HUES6 (cell line): Measurements from ENCODE around the gene DARS1.
"Not testable (repeated sequence)": the region's sequence is repeated elsewhere in the genome, so short reads cannot be mapped to it uniquely, and the experiment has no call there.

ENCODE experiments used
- H3K27ac ChIP-seq: 2 replicates; pipeline ENCODE4 v1.7.0; 2013; ENCODE audit warnings: low read depth, mild to moderate bottlenecking, low read length, inconsistent platforms
- H3K27me3 ChIP-seq: 2 replicates; pipeline ENCODE4 v1.6.1; 2013; ENCODE audit warnings: low read length; ENCODE audit not compliant: control insufficient read depth, insufficient read depth
- H3K36me3 ChIP-seq: 2 replicates; pipeline ENCODE4 v1.6.1; 2013; ENCODE audit warnings: low read length; ENCODE audit not compliant: control insufficient read depth, insufficient read depth
- H3K4me1 ChIP-seq: 2 replicates; pipeline ENCODE4 v1.6.1; 2013; ENCODE audit warnings: low read length; ENCODE audit not compliant: control insufficient read depth, insufficient read depth
- H3K4me3 ChIP-seq: 2 replicates; pipeline ENCODE4 v1.5.1; 2013; ENCODE audit warnings: low read depth, low read length
- H3K9ac ChIP-seq: one replicate; pipeline ENCODE4 v1.6.1; 2013; ENCODE audit warnings: mild to moderate bottlenecking, low read length
- H3K9me3 ChIP-seq: 2 replicates; pipeline ENCODE4 v1.6.1; 2013; ENCODE audit warnings: low read depth, low read length; ENCODE audit not compliant: control insufficient read depth, insufficient read depth

The DARS1 gene

DNA sequence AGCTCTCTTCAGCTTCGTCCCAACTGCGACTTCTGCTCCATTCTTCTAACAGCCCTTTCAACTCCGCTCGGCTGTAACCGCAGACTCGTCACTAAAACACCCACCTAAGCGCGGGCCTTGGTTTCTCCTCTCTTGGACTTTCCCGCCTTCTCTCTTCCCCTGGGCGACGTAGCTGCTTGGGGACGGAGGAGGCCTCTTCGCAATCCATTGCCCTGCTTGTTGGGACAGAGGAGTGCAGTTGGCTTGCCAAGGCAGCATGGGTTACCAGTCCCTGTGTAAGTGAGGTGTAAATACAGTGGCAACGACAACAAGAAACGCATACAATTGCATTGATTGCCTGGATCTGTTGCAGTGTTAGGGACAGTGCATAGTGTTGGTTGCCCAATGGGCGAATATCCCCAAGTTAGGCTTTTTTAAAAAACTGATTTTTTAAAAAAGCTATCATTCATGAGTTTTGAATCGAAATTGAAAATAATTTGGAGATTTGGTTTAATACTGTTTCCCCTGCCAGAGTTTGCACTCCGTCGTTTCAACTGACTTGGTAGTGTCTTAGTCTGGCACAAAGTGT is 484 bp upstream of the DARS1 start:
- peak overlapping the region; percentile 91 for H3K9ac ChIP-seq
- H3K36me3 ChIP-seq, result peaks cover 22% of the 10 kb centered on the region
- H3K27me3 ChIP-seq, result no peaks in the 10 kb centered on the region
- no peaks in the 10 kb centered on the region for H3K9me3 ChIP-seq
- peak overlapping the region; percentile 83 for H3K4me3 ChIP-seq
- peak overlapping the region; percentile 5; the same call in 1 of the 2 replicates for H3K27ac ChIP-seq
- peaks cover 7% of the 10 kb centered on the region for H3K4me1 ChIP-seq

DNA sequence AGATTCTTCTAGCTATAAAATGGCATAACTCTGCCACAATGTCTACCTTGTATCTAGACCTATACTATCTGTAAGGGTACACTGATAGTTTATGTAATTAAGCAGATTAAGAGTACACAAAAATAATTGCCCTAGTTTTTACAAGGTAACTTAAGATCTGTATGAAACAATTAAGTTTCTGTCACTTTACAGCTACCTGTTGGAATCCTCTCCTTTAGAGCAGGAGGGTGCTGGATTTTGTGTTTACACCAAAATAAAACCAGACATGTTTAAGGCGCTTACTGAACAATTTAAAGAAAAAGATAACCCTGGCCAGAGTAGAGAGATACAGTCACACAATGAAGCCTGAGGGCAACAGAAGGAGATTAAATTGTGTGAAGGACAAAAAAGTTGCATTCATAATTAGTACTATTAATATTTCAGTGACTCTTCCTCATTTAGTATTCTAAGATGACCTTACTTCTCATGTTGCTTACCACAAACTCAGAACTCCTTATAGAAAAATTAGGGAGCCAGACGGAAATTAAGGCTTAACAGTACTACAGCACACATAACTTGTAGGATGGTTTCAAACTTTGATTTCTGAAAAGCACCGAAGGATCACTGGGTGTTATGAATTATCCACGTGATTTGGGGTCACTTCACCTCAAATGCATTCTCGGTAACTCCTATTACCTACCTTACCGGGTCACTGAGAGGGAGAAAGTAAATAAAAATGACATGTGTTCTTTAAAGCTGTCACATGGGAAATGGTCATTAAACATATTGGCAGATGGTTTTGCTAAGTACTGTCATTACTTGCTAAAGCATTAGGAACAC is 1.0 kb downstream of the DARS1 start:
- H3K27me3 ChIP-seq, result no peaks in the 10 kb centered on the region
- H3K36me3 ChIP-seq, result peaks cover 37% of the 10 kb centered on the region
- H3K4me1 ChIP-seq, result peaks cover 7% of the 10 kb centered on the region
- peak overlapping the region; percentile 95; the same call in 1 of the 2 replicates for H3K27ac ChIP-seq
- no peaks in the 10 kb centered on the region for H3K9me3 ChIP-seq
- peak overlapping the region; percentile 83 for H3K4me3 ChIP-seq
- peak overlapping the region; percentile 91 for H3K9ac ChIP-seq

DNA sequence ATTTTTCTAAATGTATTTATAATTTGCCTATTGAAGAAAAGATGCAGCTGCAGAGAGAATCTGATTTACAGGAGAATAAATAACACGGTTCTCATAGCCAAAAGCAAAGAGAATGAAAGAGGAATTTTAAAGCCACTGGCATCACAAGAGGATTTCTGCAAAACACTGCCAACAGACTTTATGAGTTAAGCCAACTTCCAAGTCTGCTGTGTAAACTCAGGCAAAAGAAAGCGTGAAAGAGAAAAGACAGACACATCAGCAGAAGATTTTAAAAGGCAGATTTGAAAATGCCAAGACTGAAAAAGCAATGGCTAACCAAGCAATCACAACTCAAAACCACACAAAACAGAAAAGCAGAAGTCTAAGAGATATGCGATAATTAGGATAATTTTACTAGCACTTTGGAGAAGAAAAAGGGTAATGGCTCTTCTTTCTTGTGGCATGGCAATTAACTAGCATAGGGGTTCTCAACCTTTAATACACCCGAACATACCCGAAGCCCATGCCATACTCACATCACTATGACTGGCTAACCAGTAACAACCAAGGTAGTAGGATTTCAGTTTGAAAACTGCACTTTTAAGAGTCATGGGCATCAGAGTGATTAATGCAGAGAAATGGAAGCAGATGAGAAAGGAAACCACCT is 4.9 kb downstream of the DARS1 start:
- Histone ChIP-seq H3K4me1 (peaks cover 3% of the 10 kb centered on the region; the same call in 1 of the 2 replicates), H3K9ac (no peak overlapping the region), H3K9me3 (no peaks in the 10 kb centered on the region), H3K4me3 (no peak overlapping the region), H3K27ac (no peak overlapping the region), H3K27me3 (no peaks in the 10 kb centered on the region), H3K36me3 (peaks cover 73% of the 10 kb centered on the region)

DNA sequence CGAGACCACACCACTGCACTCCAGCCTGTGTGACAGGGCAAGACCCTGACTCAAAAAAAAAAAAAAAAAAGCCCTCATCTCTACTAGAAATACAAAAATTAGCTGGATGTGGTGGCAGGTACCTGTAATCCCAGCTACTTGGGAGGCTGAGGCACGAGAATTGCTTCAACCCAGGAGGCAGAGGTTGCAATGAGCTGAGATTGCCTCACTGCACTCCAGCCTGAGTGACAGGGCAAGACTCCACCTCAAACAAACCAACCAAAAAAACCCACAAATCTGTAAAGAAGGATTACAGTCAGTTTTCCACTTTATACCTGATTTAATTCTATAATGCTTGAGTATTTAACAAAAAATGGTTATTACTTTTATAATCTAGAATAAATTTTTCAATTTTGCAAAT is 9.7 kb downstream of the DARS1 start:
- Histone ChIP-seq H3K4me1 (no peaks in the 10 kb centered on the region), H3K36me3 (peaks cover 65% of the 10 kb centered on the region), H3K27me3 (no peaks in the 10 kb centered on the region), H3K9me3 (no peaks in the 10 kb centered on the region), H3K4me3 (no peak overlapping the region), H3K9ac (no peak overlapping the region), H3K27ac (no peak overlapping the region)

DNA sequence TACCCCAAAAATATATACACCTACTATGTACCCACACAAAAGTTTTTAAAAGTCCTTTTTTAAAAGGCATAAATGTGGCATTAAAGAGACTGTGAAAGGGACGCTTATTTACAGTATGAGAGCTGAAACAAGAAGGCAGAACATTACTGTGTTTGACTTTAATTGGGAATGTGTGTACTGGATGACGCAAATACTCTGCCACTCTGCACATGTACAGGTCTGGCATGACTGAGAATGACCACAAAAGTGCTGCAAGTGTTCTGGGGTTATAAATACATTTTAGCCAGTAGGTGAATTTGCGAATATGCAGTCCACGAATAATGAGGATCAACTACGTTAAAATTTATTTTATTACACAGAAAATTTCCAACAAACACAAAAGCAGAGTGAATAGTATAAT is 11.4 kb downstream of the DARS1 start:
- H3K9ac ChIP-seq, result no peak overlapping the region

DNA sequence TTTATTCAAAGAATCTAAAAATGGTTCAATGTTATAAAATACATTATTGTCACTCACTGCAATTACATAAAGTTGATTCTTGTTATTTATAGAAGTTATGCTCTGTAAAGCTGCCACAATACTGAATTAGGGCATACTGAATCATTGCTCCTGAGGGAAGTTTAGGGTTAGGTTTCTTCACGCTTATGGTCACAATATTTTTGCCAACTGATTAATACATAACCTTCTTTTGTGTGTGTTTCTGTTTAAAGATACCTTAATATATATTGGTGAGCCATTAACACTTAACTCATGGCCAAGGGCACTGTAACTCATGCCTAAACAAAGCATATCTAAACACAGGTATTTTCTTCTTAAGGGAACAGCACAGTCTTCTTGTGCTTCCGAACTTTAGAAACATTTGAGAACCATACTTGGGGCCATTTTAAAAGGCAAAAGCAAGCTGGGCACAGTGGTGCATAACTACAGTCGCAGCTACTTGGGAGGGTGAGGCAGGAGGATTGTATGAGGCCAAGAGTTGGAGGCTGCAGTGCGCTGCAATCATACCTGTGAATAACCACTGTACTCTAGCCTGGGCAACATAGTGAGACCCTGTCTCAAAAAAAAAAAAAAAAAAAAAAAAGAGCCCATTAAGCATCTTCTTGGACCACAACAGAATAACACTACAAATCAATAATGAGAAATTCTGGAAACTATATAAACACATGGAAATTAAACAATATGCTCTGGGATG is 15.6 kb downstream of the DARS1 start:
- H3K4me1 ChIP-seq, result no peaks in the 10 kb centered on the region
- H3K36me3 ChIP-seq, result peaks cover 25% of the 10 kb centered on the region
- H3K9me3 ChIP-seq, result no peaks in the 10 kb centered on the region
- no peak overlapping the region for H3K9ac ChIP-seq
- H3K4me3 ChIP-seq, result no peak overlapping the region
- H3K27ac ChIP-seq, result no peak overlapping the region
- no peaks in the 10 kb centered on the region for H3K27me3 ChIP-seq

More for the DNA sequence above, 11.4 kb downstream of the DARS1 start:
- H3K36me3 ChIP-seq, result peaks cover 55% of the 10 kb centered on the region
- no peaks in the 10 kb centered on the region for H3K4me1 ChIP-seq
- H3K4me3 ChIP-seq, result no peak overlapping the region
- no peaks in the 10 kb centered on the region for H3K9me3 ChIP-seq
- H3K27ac ChIP-seq, result no peak overlapping the region
- no peaks in the 10 kb centered on the region for H3K27me3 ChIP-seq

DNA sequence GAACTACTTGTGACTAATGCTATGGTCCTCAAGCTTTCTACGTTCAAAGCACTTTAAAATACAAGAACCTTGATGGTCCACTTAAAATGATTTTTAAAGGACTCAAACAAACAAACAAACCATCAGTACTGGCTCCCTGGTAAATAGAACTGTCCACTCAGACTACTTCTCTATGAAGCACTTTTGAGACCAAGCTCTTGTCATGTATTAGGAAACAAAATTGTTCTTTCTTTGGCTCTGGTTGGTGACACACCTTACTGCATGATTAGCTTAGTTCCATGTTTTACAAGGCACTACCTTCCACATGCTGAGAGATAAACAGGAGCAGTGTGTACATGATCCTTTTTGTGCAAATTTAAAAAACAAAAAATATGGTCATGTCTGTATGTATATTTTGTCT is 19.7 kb downstream of the DARS1 start:
- Histone ChIP-seq H3K27ac (no peak overlapping the region), H3K4me3 (no peak overlapping the region), H3K27me3 (no peaks in the 10 kb centered on the region), H3K36me3 (peaks cover 9% of the 10 kb centered on the region), H3K4me1 (peaks cover 23% of the 10 kb centered on the region), H3K9me3 (no peaks in the 10 kb centered on the region), H3K9ac (no peak overlapping the region)

DNA sequence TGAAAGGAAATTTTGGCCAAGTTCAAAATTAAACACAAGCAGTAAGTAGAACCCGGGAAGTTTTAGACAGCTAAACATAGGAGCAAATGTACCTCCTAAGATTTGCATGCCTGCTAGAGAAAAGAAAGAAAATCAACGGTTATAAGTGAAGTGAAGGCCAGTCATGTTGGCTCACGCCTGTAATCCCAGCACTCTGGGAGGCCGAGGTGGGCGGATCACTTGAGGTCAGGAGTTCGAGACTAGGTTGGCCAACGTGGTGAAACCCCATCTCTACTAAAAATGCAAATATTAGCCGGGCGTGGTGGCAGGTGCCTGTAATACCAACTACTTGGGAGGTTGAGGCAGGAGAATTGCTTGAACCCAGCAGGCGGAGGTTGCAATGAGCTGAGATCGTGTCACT is 21.0 kb downstream of the DARS1 start:
- not testable (repeated sequence) for H3K9me3 ChIP-seq, H3K9ac ChIP-seq, H3K36me3 ChIP-seq, H3K27me3 ChIP-seq, H3K27ac ChIP-seq, H3K4me3 ChIP-seq
- H3K4me1 ChIP-seq, result peaks cover 34% of the 10 kb centered on the region

DNA sequence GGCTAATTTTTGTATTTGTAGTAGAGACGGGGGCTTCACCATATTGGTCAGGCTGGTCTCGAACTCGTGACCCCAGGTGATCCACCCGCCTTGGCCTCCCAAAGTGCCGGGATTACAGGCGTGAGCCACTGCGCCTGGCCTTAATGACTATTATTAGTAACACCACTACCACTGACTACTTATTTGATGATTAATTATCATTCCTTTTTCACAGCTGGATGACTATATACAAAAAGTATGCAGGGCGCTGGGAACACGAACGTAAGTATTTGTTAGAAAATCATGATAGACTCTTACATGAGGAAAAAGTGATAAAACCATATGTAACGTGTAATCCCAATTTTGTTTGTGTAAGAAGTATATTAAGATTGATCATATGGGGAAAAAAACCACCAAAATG is 21.6 kb downstream of the DARS1 start:
- no peak overlapping the region for H3K9ac ChIP-seq
- H3K36me3 ChIP-seq, result peaks cover 6% of the 10 kb centered on the region
- H3K27ac ChIP-seq, result no peak overlapping the region

DNA sequence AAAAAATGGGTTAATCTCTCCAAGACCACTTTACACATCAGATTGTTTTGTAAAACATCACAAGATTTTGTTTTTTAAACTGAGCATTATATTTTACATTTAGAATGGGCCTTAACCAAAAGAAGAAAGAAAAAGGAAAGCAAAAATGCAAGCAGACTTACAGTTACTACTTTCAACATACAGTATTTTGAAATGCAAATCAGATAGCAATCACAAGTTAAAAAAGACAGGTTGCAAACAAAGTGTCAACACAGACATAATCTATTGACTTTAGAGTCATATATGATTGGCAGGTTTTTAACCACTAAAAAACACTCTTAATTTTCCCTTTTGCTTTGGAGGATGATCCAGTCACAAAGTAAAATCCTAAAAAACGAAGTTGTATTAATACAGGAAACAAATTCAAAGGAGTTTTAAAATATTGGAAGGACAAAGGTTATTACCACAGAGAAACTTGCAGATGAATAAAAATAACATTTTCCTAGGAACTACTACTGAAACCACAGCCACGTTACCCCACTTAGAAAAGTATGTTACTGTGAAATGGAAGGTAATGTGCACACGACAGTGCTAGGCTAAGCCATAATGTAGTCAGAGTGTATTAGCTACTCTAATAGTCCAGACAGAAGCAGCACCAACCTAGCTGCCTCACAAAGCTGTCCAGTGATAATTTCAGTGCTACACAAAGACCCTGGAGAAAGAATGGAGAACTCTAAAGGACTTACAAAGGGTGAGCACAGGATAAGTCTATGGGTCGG is 22.9 kb downstream of the DARS1 start:
- H3K27ac ChIP-seq, result no peak overlapping the region; the same call in 1 of the 2 replicates
- H3K27me3 ChIP-seq, result no peaks in the 10 kb centered on the region
- 0 out of 2 replicates have a peak, but pooled peaks cover 3% of the 10 kb centered on the region for H3K36me3 ChIP-seq
- no peaks in the 10 kb centered on the region for H3K9me3 ChIP-seq
- H3K4me3 ChIP-seq, result no peak overlapping the region
- H3K4me1 ChIP-seq, result peaks cover 34% of the 10 kb centered on the region
- no peak overlapping the region for H3K9ac ChIP-seq

More for the DNA sequence above, 21.6 kb downstream of the DARS1 start:
- Histone ChIP-seq H3K27me3 (no peaks in the 10 kb centered on the region), H3K4me1 (peaks cover 34% of the 10 kb centered on the region), H3K9me3 (no peaks in the 10 kb centered on the region), H3K4me3 (no peak overlapping the region)
